ENCODE measurements around the gene POLR1H. TPM values are rescaled to one million over a fixed set of nuclear protein-coding genes. Genes with fewer than 3 reads are reported as not detected.
"Not testable (repeated sequence)": the region's sequence is repeated elsewhere in the genome, so short reads cannot be mapped to it uniquely, and the experiment has no call there.

Gene POLR1H, protein sequence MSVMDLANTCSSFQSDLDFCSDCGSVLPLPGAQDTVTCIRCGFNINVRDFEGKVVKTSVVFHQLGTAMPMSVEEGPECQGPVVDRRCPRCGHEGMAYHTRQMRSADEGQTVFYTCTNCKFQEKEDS
- 85.6 and 87.0 TPM in 2 replicates for total RNA-seq

DNA sequence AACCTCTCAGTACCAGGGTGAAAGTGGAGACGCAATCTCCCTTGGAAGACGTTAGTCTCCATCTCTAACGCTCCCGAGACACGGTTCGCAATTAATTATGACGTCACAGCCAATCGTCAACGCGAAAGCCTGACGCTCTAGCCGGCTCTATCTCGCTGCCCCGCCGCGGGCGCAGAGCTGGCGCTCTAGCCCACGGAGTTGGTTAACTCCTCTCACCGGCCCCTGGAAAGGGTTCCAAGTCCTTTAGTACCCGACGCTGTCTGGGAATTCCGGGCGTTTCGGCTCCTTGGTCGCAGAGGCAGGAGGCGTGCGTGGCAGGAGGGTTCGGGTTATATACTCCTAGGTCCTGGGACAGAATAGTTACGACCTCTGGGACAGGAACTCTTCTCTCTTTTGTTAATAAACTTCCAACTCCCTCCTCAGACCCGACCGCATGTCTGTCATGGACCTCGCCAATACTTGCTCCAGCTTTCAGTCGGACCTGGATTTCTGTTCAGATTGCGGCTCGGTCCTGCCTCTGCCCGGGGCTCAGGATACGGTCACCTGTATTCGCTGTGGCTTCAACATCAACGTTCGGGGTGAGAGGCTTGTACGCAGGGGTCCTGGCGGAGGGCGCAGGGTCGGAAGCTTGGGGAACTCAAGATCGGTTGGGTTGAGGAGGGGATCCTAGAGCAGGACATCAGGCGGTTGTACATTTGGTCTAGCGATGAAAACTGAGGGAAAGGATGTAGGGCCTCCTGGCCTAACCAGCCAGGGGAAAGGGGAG lies at the start of gene POLR1H:
Gene POLR1H, plus strand, starts transcription at position 174 of the 766 bp plus-strand sequence. Its CDS starts 260 bp downstream, at position 434.
- intact Hi-C loops (cut with micrococcal nuclease), result loop anchor here (2.0 to 10.0 kb wide), 5 partner anchors 94 to 554 kb away; partner anchors contain the start of genes GNL1, HLA-A, HLA-F and MRPS18B
- no peaks in the 10 kb centered on the region for H3K27me3 Mint-ChIP-seq
- no peaks in the 10 kb centered on the region for H3K9me3 Mint-ChIP-seq
- H3K27ac Mint-ChIP-seq, result peak within 1 kb of the TSS; percentile 99
- peak within 1 kb of the TSS; percentile 97 for H3K4me3 Mint-ChIP-seq
- H3K4me1 Mint-ChIP-seq, result peaks cover 27% of the 10 kb centered on the region
- DNase-seq, result peak; percentile 96
- H3K36me3 Mint-ChIP-seq (ENCODE audit: low read depth), result peaks cover 40% of the 10 kb centered on the region

DNA sequence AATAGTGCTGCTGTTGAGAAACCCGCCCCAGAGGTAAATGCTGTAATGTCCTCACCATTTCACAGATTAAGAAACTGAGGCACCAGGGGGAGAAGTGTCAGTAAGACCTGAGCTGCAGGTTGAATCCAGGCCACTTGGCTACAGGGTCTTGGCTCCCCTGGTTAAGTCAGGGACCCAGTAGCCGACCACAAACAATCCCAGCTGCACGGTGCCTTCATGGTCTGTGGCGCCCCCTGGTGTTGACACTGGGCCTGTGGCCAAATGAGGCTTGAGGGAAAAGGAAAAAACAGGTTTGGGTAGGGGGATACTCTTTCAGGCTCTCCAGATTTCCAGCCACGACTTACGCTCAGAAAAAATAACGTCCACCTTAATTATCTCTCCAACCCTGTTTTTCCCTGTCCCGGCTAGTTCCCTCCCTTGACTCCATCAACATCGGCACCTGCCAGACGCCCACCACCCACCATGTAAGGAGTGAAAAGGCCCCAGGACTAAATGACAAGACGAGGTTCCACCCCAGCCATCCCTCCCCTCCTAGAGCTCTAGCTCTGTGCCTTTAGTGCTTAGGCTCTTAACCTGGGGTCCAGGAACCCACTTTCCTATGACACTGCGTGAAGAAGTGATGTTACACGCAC lies 47.7 kb upstream of the POLR1H start:
- no peak overlapping the region for H3K4me3 Mint-ChIP-seq
- H3K27me3 Mint-ChIP-seq, result peaks cover 5% of the 10 kb centered on the region
- peak; percentile 87 for DNase-seq
- peaks cover 3% of the 10 kb centered on the region for H3K36me3 Mint-ChIP-seq (ENCODE audit: low read depth)
- H3K27ac Mint-ChIP-seq, result no peak overlapping the region
- intact Hi-C loops (cut with micrococcal nuclease), result loop anchor here (1.0 to 5.0 kb wide), 2 partner anchors 36 to 165 kb away; no protein-coding TSS in a partner anchor
- H3K4me1 Mint-ChIP-seq, result no peaks in the 10 kb centered on the region
- H3K9me3 Mint-ChIP-seq, result no peaks in the 10 kb centered on the region

DNA sequence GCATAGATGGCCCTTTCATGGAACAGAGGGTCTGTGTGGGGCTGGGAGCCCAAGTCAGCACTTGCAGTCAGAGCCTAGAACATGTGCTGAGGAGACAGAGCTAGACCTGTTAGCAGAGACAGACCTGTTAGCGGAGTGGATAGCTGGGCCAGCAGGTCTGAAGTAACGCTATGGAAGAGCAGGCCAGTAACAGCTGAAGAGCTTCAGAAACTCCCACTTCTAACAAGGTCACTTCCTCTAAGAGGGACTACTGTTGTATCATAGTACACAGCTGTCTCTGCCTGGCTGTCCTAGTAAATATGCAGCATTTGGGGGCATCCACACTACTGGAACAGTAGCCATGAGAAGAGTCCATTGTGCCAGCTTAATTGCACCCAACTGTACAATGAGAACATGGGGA lies 41.2 kb upstream of the POLR1H start:
- Mint-ChIP-seq H3K27me3 (no peaks in the 10 kb centered on the region), H3K36me3 (ENCODE audit: low read depth) (peaks cover 2% of the 10 kb centered on the region), H3K27ac (no peak overlapping the region), H3K4me1 (no peaks in the 10 kb centered on the region), H3K9me3 (no peaks in the 10 kb centered on the region), H3K4me3 (no peak overlapping the region)
- intact Hi-C loops (cut with micrococcal nuclease), result no loop called here
- DNase-seq, result peak; percentile 47

DNA sequence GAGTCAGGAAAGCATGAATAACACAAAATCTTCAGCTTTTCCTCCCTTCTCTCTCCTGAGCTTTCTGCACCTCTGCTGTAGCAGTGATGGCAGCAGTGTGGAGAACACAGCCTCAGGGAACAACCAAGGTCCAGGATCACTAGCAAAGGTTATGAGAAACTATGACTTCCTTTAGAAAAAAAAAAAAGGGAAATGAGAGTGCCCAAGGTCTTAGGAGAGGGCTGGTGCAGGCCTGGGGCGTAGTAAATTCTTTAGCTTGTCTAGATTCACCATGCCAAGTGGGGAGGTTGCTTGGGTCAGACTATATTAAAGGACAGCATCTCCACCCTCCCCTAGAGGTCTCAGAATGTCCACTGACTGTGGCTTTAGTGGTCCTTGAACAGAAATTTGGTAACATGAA lies 40.4 kb upstream of the POLR1H start:
- no peaks in the 10 kb centered on the region for H3K27me3 Mint-ChIP-seq
- H3K27ac Mint-ChIP-seq, result no peak overlapping the region
- intact Hi-C loops (cut with micrococcal nuclease), result no loop called here
- H3K4me3 Mint-ChIP-seq, result no peak overlapping the region
- peaks cover 2% of the 10 kb centered on the region for H3K36me3 Mint-ChIP-seq (ENCODE audit: low read depth)
- H3K4me1 Mint-ChIP-seq, result no peaks in the 10 kb centered on the region
- DNase-seq, result no peak
- H3K9me3 Mint-ChIP-seq, result no peaks in the 10 kb centered on the region

DNA sequence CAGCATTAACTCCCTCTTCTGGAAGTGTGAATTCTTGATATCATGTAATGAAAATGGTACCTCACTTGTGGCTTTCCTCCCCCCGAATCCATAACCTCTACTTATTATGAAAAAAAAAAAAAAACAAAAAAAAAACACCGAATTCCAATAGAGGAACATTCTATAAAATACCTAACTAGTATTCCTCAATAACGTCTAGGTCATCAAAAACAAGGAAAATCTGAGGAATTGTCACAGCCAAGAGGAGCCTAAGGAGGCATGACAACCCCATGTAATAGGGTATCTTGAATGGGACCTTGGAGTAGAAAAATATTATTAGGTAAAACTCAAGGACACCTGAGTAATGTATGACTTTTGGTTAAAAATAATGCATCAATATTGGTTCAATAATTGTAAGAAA lies 38.9 kb upstream of the POLR1H start:
- no peaks in the 10 kb centered on the region for H3K4me1 Mint-ChIP-seq
- no peak overlapping the region for H3K4me3 Mint-ChIP-seq
- H3K9me3 Mint-ChIP-seq, result no peaks in the 10 kb centered on the region
- no peak for DNase-seq
- intact Hi-C loops (cut with micrococcal nuclease), result no loop called here
- no peaks in the 10 kb centered on the region for H3K27me3 Mint-ChIP-seq
- H3K27ac Mint-ChIP-seq, result no peak overlapping the region
- peaks cover 2% of the 10 kb centered on the region for H3K36me3 Mint-ChIP-seq (ENCODE audit: low read depth)

DNA sequence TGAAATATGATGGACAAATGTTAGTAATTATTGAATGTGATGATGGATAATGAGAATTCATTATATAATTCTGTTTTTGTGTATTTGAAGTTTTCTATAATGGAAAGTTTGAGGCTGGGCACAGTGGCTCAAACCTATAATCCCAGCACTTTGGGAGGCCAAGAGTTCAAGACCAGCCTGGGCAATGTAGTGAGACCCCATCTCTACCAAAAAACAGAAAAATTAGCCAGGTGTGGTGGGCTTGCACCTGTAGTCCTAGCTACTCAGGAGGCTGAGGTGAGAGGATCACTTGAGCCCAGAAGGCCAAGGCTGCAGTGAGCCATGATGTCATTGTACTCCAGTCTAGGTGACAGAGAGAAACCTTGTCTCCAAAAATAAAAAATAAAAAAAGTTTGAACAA lies 38.4 kb upstream of the POLR1H start:
- H3K27ac Mint-ChIP-seq; H3K27me3 Mint-ChIP-seq; DNase-seq; H3K36me3 Mint-ChIP-seq (ENCODE audit: low read depth); H3K4me3 Mint-ChIP-seq; H3K4me1 Mint-ChIP-seq; H3K9me3 Mint-ChIP-seq; intact Hi-C loops (cut with micrococcal nuclease): not testable (repeated sequence)

DNA sequence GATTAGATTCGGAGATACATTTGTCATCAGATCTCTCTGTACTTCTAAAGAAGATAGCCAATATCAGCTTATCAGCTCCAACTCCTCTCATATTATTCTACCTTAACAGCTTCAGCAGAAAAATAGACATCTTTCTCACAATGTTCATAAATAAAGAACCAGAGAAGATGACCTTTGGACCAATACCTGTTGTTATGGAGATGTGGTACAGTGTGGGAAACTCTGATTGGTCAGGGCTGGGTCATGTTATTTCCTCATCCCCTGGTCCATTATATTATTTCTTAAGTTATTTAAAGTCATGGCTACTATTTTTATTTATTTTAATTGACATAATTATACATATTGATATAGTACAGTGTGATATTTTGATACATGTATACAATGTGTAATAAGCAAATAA lies 35.9 kb upstream of the POLR1H start:
- Mint-ChIP-seq H3K36me3 (ENCODE audit: low read depth) (peaks cover 2% of the 10 kb centered on the region), H3K9me3 (no peaks in the 10 kb centered on the region), H3K4me1 (no peaks in the 10 kb centered on the region), H3K27ac (no peak overlapping the region), H3K4me3 (no peak overlapping the region), H3K27me3 (no peaks in the 10 kb centered on the region)
- intact Hi-C loops (cut with micrococcal nuclease), result no loop called here
- DNase-seq, result no peak

DNA sequence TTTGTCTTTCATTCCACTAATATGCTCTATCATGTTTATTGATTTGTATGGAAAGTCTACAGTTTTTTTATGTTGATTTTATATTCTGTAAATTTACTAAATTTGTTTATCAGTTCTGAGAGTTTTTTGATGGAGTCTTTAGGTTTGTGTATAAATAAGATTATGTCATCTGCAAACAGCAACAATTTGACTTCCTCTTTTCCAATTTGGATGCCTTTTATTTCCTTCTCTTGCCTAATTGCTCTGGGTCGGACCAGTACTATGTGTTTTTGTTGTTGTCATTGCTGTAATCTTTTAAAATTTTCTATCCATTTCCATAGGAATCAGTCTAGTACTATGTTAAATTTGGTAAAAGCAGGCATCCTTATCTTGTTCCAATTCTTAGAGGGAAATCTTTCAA lies 31.5 kb upstream of the POLR1H start:
- H3K27ac Mint-ChIP-seq, result no peak overlapping the region
- no peaks in the 10 kb centered on the region for H3K9me3 Mint-ChIP-seq
- no peak for DNase-seq
- peaks cover 2% of the 10 kb centered on the region for H3K36me3 Mint-ChIP-seq (ENCODE audit: low read depth)
- H3K27me3 Mint-ChIP-seq, result no peaks in the 10 kb centered on the region
- no peak overlapping the region for H3K4me3 Mint-ChIP-seq
- intact Hi-C loops (cut with micrococcal nuclease), result no loop called here
- H3K4me1 Mint-ChIP-seq, result no peaks in the 10 kb centered on the region

DNA sequence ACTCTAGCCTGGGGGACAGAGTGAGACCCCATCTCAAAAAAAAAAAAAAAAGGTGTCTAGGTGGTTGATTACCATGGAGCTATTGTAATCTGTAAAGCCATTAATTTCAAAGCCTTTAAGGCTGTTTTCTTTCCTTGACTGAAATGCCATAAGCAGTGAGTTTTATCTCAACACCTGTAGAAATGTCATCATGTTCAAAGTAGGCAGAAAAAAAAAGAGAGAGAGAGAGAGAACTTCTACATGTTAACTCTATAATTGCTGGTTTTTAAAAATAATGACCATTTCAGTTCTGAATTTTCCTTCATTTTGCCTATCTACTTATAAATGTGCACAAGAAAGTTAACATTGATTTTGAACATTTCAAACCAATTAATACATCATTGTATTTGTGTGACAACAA lies 29.7 kb upstream of the POLR1H start:
- Mint-ChIP-seq H3K27me3 (no peaks in the 10 kb centered on the region), H3K4me1 (no peaks in the 10 kb centered on the region), H3K9me3 (no peaks in the 10 kb centered on the region), H3K4me3 (no peak overlapping the region), H3K36me3 (ENCODE audit: low read depth) (peaks cover 5% of the 10 kb centered on the region), H3K27ac (no peak overlapping the region)
- no peak for DNase-seq
- intact Hi-C loops (cut with micrococcal nuclease), result no loop called here

DNA sequence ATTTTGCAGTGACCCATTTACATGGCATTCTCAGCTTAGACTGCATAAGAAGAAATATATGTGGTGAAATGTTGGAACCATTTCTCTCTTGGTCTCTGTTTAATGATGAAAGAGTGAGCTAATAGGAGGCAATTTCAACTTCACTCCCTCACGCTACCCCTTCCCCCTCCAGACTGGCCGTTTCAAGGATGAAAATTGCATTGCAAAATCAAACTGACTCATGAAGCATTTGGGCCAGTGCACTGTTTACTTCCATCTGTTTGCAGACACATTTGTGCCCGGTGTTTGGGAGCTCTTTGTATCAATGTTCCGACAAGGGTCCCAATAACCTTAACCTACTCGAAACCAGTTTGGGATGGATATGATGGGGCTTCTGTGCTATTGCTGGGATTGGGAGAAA lies 27.6 kb upstream of the POLR1H start:
- H3K27me3 Mint-ChIP-seq; DNase-seq; intact Hi-C loops (cut with micrococcal nuclease); H3K4me1 Mint-ChIP-seq; H3K36me3 Mint-ChIP-seq (ENCODE audit: low read depth); H3K9me3 Mint-ChIP-seq; H3K4me3 Mint-ChIP-seq; H3K27ac Mint-ChIP-seq: not testable (repeated sequence)

DNA sequence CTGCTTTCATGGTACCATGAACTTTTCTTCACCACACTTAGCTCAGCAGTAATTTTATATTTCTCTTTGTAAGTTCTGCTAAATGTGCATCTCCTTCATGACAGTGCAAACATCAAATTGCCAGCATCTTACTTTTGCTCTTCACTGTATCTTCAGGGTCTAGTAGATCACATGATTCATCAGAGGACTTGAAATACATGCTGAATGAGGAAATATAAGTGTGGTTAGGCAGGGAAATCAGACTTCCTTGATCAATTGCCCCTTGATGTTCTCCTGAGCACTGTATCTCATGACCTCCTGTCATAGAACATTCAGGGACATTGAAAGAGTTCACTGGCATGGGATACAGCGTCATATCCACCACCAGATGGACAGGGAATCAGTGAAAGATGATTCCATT lies 25.3 kb upstream of the POLR1H start:
- Mint-ChIP-seq H3K9me3 (no peaks in the 10 kb centered on the region), H3K4me3 (no peak overlapping the region), H3K27ac (no peak overlapping the region), H3K4me1 (no peaks in the 10 kb centered on the region), H3K27me3 (no peaks in the 10 kb centered on the region), H3K36me3 (ENCODE audit: low read depth) (peaks cover 5% of the 10 kb centered on the region)
- no peak for DNase-seq
- intact Hi-C loops (cut with micrococcal nuclease), result no loop called here

DNA sequence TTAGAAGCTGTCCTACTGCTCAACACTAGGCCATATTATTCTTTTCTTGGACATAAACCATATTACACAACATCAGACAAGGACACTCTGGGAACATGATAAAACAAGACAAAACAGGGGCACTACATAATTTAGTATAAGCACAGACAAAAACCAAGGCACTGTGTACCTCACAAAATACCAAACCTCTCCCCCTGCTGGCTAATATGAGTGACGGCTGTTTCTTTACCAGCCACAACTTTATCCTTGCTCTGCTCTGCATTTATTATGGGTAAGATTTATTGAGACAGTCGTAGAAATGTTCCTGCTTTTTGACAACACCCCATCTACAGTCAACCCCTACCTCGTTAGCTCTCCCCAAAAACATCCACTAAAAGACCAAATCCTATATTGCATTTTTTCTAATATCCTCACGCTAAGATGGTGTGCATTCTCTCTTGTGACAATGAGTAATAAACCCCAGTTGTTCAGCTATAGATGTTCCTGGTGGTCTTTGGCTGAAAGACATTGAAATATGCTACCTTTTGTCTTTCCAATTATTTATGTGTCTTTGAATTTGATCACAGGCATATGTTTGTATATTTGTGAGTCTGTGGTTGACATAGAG lies 23.8 kb upstream of the POLR1H start:
- H3K4me1 Mint-ChIP-seq, result peaks cover 3% of the 10 kb centered on the region
- no peaks in the 10 kb centered on the region for H3K27me3 Mint-ChIP-seq
- no peak overlapping the region for H3K27ac Mint-ChIP-seq

DNA sequence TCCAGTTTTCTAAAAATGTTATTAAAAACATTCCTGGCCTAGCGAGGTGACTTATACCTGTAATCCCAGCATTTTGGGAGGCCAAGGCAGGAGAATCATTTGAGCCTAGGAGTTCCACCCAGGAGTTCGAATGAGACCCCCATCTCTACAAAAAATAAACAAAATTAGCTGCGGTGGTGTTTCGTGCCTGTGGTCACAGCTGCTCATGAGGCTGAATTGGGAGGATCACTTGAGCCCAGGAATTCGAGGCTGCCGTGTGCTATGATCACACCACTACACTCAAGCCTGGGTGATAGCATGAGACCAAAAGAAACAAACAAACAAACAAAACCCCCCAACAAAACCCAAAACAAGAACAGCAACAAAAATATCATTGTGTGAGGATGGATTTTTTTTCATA lies 19.8 kb upstream of the POLR1H start:
- Mint-ChIP-seq H3K4me1 (peaks cover 18% of the 10 kb centered on the region), H3K4me3 (no peak overlapping the region), H3K36me3 (ENCODE audit: low read depth) (no peaks in the 10 kb centered on the region), H3K27me3 (no peaks in the 10 kb centered on the region), H3K9me3 (no peaks in the 10 kb centered on the region), H3K27ac (no peak overlapping the region)
- DNase-seq, result no peak
- intact Hi-C loops (cut with micrococcal nuclease), result no loop called here

More for the DNA sequence above, 23.8 kb upstream of the POLR1H start:
- Mint-ChIP-seq H3K4me3 (no peak overlapping the region), H3K36me3 (ENCODE audit: low read depth) (peaks cover 5% of the 10 kb centered on the region), H3K9me3 (no peaks in the 10 kb centered on the region)
- no peak for DNase-seq
- intact Hi-C loops (cut with micrococcal nuclease), result no loop called here

DNA sequence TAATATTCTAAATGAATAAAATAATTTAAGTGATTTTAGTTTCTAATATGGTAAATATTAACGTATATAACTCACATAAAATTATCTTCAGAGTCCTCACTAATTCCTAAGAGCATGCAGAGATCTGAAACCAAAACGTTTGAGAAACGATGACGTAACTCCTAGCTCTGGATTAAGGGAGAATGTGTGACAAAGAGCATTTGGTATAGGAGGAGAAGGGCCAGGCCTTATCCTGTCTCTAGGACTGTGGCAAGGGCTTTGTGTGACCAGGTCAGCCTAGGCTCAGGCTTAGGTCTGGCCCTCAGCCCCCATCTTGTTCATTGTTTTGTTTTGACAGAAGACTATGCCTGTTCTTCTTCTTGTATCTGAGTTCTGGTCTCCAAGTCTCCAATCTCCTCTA lies 19.2 kb upstream of the POLR1H start:
- intact Hi-C loops (cut with micrococcal nuclease), result no loop called here
- Mint-ChIP-seq H3K27ac (no peak overlapping the region), H3K4me1 (peaks cover 18% of the 10 kb centered on the region), H3K4me3 (no peak overlapping the region), H3K36me3 (ENCODE audit: low read depth) (no peaks in the 10 kb centered on the region), H3K9me3 (no peaks in the 10 kb centered on the region), H3K27me3 (no peaks in the 10 kb centered on the region)
- DNase-seq, result no peak

Measured in activated CD4-positive, alpha-beta T cell treated with anti-CD3 and anti-CD28 coated beads, Interleukin-2, amount 10 ng/mL, durations not matched to agents 24 days and 14 days (primary cell).